ENCODE data around the gene FAM200A. TPM values are rescaled to one million over a fixed set of nuclear protein-coding genes. Genes with fewer than 3 reads are reported as not detected.
"Not testable (repeated sequence)": the region's sequence is repeated elsewhere in the genome, so short reads cannot be mapped to it uniquely, and the experiment has no call there.

Gene FAM200A
- total RNA-seq, 1 donor from 2014 or later, result 10.9 TPM

GRCh38 chr7:99557196-99557607 is 5.3 kb upstream of the FAM200A start:
- peak overlapping the region; percentile 96 for H3K4me3 Mint-ChIP-seq
- peaks cover 19% of the 10 kb centered on the region for H3K36me3 Mint-ChIP-seq (ENCODE audit: low read depth)
- no peaks in the 10 kb centered on the region for H3K9me3 Mint-ChIP-seq
- no peaks in the 10 kb centered on the region for H3K27me3 Mint-ChIP-seq (ENCODE audit: low read depth)
- H3K27ac Mint-ChIP-seq (ENCODE audit: unreplicated experiment), result peak overlapping the region; percentile 80
- H3K4me1 Mint-ChIP-seq, result peaks cover 34% of the 10 kb centered on the region
- TF ChIP-seq, protein P1, sequence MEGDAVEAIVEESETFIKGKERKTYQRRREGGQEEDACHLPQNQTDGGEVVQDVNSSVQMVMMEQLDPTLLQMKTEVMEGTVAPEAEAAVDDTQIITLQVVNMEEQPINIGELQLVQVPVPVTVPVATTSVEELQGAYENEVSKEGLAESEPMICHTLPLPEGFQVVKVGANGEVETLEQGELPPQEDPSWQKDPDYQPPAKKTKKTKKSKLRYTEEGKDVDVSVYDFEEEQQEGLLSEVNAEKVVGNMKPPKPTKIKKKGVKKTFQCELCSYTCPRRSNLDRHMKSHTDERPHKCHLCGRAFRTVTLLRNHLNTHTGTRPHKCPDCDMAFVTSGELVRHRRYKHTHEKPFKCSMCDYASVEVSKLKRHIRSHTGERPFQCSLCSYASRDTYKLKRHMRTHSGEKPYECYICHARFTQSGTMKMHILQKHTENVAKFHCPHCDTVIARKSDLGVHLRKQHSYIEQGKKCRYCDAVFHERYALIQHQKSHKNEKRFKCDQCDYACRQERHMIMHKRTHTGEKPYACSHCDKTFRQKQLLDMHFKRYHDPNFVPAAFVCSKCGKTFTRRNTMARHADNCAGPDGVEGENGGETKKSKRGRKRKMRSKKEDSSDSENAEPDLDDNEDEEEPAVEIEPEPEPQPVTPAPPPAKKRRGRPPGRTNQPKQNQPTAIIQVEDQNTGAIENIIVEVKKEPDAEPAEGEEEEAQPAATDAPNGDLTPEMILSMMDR (conservative IDR thresholded peaks at IDR 0.05), result no peak
- DNase-seq (ENCODE audit: low read depth, low spot score), result no peak

GRCh38 chr7:99554939-99555338 is 3.0 kb upstream of the FAM200A start:
- peaks cover 35% of the 10 kb centered on the region for H3K4me1 Mint-ChIP-seq
- no peaks in the 10 kb centered on the region for H3K9me3 Mint-ChIP-seq
- DNase-seq (ENCODE audit: low read depth, low spot score), result no peak
- peak overlapping the region; percentile 61 for H3K4me3 Mint-ChIP-seq
- no peaks in the 10 kb centered on the region for H3K27me3 Mint-ChIP-seq (ENCODE audit: low read depth)
- TF ChIP-seq, protein P1 (conservative IDR thresholded peaks at IDR 0.05), result no peak
- peaks cover 19% of the 10 kb centered on the region for H3K36me3 Mint-ChIP-seq (ENCODE audit: low read depth)
- H3K27ac Mint-ChIP-seq (ENCODE audit: unreplicated experiment), result no peak overlapping the region

DNA sequence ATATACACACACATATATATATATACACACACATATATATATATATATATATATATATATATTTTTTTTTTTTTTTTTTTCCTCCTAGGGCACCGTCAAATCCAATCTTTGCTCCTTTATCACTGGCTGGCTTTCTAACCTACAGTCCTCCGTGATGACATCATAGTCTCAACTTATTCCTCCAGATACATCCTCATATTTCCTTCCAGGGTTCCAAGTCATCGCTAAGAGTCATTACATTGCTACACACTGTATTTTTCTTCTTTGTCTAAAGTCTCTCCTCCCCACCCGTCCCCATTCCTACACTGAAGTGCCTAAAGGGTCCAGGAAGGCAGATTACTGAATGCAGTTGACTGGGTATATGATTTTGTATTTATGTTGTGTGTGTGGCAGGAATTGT is 1.1 kb upstream of the FAM200A start:
- no peak for DNase-seq (ENCODE audit: low read depth, low spot score)
- H3K4me1 Mint-ChIP-seq, result peaks cover 32% of the 10 kb centered on the region
- peaks cover 25% of the 10 kb centered on the region for H3K36me3 Mint-ChIP-seq (ENCODE audit: low read depth)
- no peak overlapping the region for H3K27ac Mint-ChIP-seq (ENCODE audit: unreplicated experiment)
- H3K9me3 Mint-ChIP-seq, result no peaks in the 10 kb centered on the region
- TF ChIP-seq, protein P1 (conservative IDR thresholded peaks at IDR 0.05), result no peak
- H3K27me3 Mint-ChIP-seq (ENCODE audit: low read depth), result no peaks in the 10 kb centered on the region
- H3K4me3 Mint-ChIP-seq, result peak overlapping the region; percentile 93

GRCh38 chr7:99551334-99551733 is 580 bp downstream of the FAM200A start:
- Mint-ChIP-seq H3K9me3 (peaks cover 4% of the 10 kb centered on the region), H3K27me3 (ENCODE audit: low read depth) (no peaks in the 10 kb centered on the region), H3K36me3 (ENCODE audit: low read depth) (peaks cover 33% of the 10 kb centered on the region), H3K4me1 (peaks cover 22% of the 10 kb centered on the region), H3K4me3 (peak overlapping the region; percentile 93), H3K27ac (ENCODE audit: unreplicated experiment) (peak overlapping the region; percentile 93)
- TF ChIP-seq, protein P1 (conservative IDR thresholded peaks at IDR 0.05), result no peak
- no peak for DNase-seq (ENCODE audit: low read depth, low spot score)

GRCh38 chr7:99549545-99549944 is 2.4 kb downstream of the FAM200A start:
- peaks cover 36% of the 10 kb centered on the region for H3K36me3 Mint-ChIP-seq (ENCODE audit: low read depth)
- DNase-seq (ENCODE audit: low read depth, low spot score); H3K27ac Mint-ChIP-seq (ENCODE audit: unreplicated experiment); H3K27me3 Mint-ChIP-seq (ENCODE audit: low read depth); H3K9me3 Mint-ChIP-seq: not testable (repeated sequence)
- peaks cover 22% of the 10 kb centered on the region for H3K4me1 Mint-ChIP-seq
- H3K4me3 Mint-ChIP-seq, result peak overlapping the region; percentile 71

DNA sequence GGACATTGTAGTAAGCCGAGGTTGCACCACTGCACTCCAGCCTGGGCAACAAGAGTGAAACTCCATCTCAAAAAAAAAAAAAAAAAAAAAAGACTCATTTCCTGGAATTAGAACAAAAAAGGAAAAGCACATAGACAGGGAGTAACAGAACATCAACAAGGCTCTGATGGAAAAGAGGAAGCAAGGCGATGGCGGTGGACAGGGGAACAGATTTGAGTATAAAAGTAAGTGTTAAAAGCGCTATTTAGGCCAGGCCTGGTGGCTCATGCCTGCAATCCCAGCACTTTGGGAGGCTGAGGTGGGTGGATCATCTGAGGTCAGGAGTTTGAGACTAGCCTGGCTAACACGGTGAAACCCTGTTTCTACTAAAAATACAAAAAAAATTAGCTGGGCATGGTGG is 6.6 kb downstream of the FAM200A start:
- H3K27ac Mint-ChIP-seq (ENCODE audit: unreplicated experiment); H3K4me3 Mint-ChIP-seq; DNase-seq (ENCODE audit: low read depth, low spot score); H3K4me1 Mint-ChIP-seq; H3K27me3 Mint-ChIP-seq (ENCODE audit: low read depth): not testable (repeated sequence)
- peaks cover 61% of the 10 kb centered on the region for H3K36me3 Mint-ChIP-seq (ENCODE audit: low read depth)
- H3K9me3 Mint-ChIP-seq, result peaks cover 16% of the 10 kb centered on the region

DNA sequence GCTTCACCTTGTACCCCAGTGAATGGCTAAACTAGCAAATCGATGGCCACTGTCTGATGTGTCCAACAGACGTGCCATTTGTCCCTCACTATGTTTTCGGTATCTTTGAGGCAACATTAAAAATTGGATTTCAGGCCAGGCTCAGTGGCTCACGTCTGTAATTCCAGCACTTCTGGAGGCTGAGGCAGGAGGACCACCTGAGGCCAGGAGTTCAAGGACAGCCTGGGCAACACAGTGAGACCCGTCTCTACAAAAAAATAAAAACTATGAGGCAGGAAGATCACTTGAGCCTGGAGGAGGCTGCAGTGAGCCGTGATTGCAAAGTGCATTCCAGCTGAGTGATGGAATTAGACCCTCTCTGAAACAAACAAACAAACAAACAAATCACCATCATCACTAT is 8.0 kb downstream of the FAM200A start:
- DNase-seq (ENCODE audit: low read depth, low spot score), result no peak
- TF ChIP-seq, protein P1 (conservative IDR thresholded peaks at IDR 0.05), result no peak
- H3K27me3 Mint-ChIP-seq (ENCODE audit: low read depth), result no peaks in the 10 kb centered on the region
- H3K4me1 Mint-ChIP-seq, result no peaks in the 10 kb centered on the region
- H3K27ac Mint-ChIP-seq (ENCODE audit: unreplicated experiment), result no peak overlapping the region
- peaks cover 16% of the 10 kb centered on the region for H3K9me3 Mint-ChIP-seq
- H3K36me3 Mint-ChIP-seq (ENCODE audit: low read depth), result peaks cover 60% of the 10 kb centered on the region
- no peak overlapping the region for H3K4me3 Mint-ChIP-seq
